GM23338 (cell line): ENCODE measurements around the gene MYLK2. TPM values are rescaled to one million over a fixed set of nuclear protein-coding genes. Genes with fewer than 3 reads are reported as not detected.

Experiments
- ATAC-seq: fragments of 200-7000 bp; cut with Tn5 transposase; 3 replicates; pipeline ENCODE4 v1.9.1; 2020
- DNase-seq: peaks from one replicate; pipeline ENCODE4 v3.0.0-alpha.2; 2015; ENCODE audit warnings: low spot score
- H2AFZ ChIP-seq: fragments of 200-600 bp; sonication (generic); 2 replicates; pipeline ENCODE4 v1.8.0; 2016; ENCODE audit warnings: antibody characterized with exemption, mild to moderate bottlenecking, moderate library complexity
- H3F3A ChIP-seq: fragments of 200-600 bp; sonication (generic); replicated peaks from 2 replicates; pipeline ENCODE4 v1.8.0; 2017; ENCODE audit warnings: antibody characterized with exemption, mixed run types, low read depth
- H3K27ac ChIP-seq: fragments of 200-600 bp; sonication (generic); 2 replicates; pipeline ENCODE4 v1.6.1; 2016; ENCODE audit warnings: low read depth
- H3K27me3 ChIP-seq: fragments of 200-600 bp; sonication (generic); 2 replicates; pipeline ENCODE4 v1.8.0; 2016; ENCODE audit warnings: mild to moderate bottlenecking, mixed run types, moderate library complexity; ENCODE audit not compliant: insufficient read depth
- H3K36me3 ChIP-seq: fragments of 200-600 bp; sonication (generic); 2 replicates; pipeline ENCODE4 v1.8.0; 2016; ENCODE audit warnings: mild to moderate bottlenecking; ENCODE audit not compliant: insufficient read depth
- H3K4me1 ChIP-seq: fragments of 200-600 bp; sonication (generic); 2 replicates; pipeline ENCODE4 v1.8.0; 2016; ENCODE audit warnings: mild to moderate bottlenecking, moderate library complexity; ENCODE audit not compliant: insufficient read depth
- H3K4me2 ChIP-seq: fragments of 200-600 bp; sonication (generic); 2 replicates; pipeline ENCODE4 v1.7.1; 2017; ENCODE audit warnings: mixed run types
- H3K4me3 ChIP-seq: fragments of 200-600 bp; sonication (generic); 2 replicates; pipeline ENCODE4 v1.6.1; 2016; ENCODE audit warnings: mixed run types
- H3K79me2 ChIP-seq: fragments of 200-600 bp; sonication (generic); replicated peaks from 2 replicates; pipeline ENCODE4 v1.8.0; 2017; ENCODE audit warnings: mild to moderate bottlenecking; ENCODE audit not compliant: insufficient read depth
- H3K9me2 ChIP-seq: fragments of 200-600 bp; sonication (generic); 2 replicates; pipeline ENCODE4 v1.8.0; 2017; ENCODE audit not compliant: insufficient read depth
- H4K20me1 ChIP-seq: fragments of 200-600 bp; sonication (generic); replicated peaks from 2 replicates; pipeline ENCODE4 v1.8.0; 2017; ENCODE audit warnings: mild to moderate bottlenecking; ENCODE audit not compliant: insufficient read depth
- H3K27ac Mint-ChIP-seq: 2 replicates; pipeline ENCODE4 v1.8.0; 2020; ENCODE audit warnings: inconsistent platforms, mild to moderate bottlenecking, moderate library complexity, mixed read lengths
- H3K27me3 Mint-ChIP-seq: 3 replicates; pipeline ENCODE4 v1.8.0; 2022; ENCODE audit warnings: low read depth, mild to moderate bottlenecking, moderate library complexity, mixed read lengths, inconsistent platforms; ENCODE audit not compliant: insufficient read depth, poor library complexity
- H3K36me3 Mint-ChIP-seq: 3 replicates; pipeline ENCODE4 v1.8.0; 2021; ENCODE audit warnings: low read depth, mild to moderate bottlenecking, inconsistent platforms, moderate library complexity, mixed read lengths
- H3K4me1 Mint-ChIP-seq: 3 replicates; pipeline ENCODE4 v1.8.0; 2020; ENCODE audit warnings: mild to moderate bottlenecking, inconsistent platforms, mixed read lengths
- H3K4me3 Mint-ChIP-seq: 3 replicates; pipeline ENCODE4 v1.8.0; 2021; ENCODE audit warnings: moderate library complexity, mild to moderate bottlenecking, inconsistent platforms, mixed read lengths
- H3K9me3 Mint-ChIP-seq: 3 replicates; pipeline ENCODE4 v1.8.0; 2020; ENCODE audit warnings: moderate library complexity, mild to moderate bottlenecking, inconsistent platforms, mixed read lengths
- CREB1 ChIP-seq: fragments of 250-450 bp; sonication (Bioruptor Pico); IDR thresholded peaks from 2 replicates; pipeline ENCODE4 v1.5.0; 2020; ENCODE audit warnings: low read depth, mild to moderate bottlenecking, moderate library complexity
- EZH2phosphoT487 ChIP-seq: fragments of 200-600 bp; sonication (generic); IDR thresholded peaks from one replicate; pipeline ENCODE4 v1.8.1; 2018; ENCODE audit warnings: antibody characterized with exemption; ENCODE audit not compliant: unreplicated experiment
- NANOG ChIP-seq: IDR thresholded peaks from 2 replicates; pipeline ENCODE4 v1.6.1; 2016; ENCODE audit warnings: antibody characterized with exemption, borderline replicate concordance
- POLR2AphosphoS5 ChIP-seq: IDR thresholded peaks from 2 replicates; pipeline ENCODE4 v1.6.1; 2016; ENCODE audit warnings: antibody characterized with exemption, low read depth
- STAT1 ChIP-seq: IDR thresholded peaks from one replicate; pipeline ENCODE4 v1.6.1; 2016; ENCODE audit warnings: antibody characterized with exemption; ENCODE audit not compliant: unreplicated experiment
- ZNF114 ChIP-seq: fragments of 250-450 bp; sonication (Bioruptor Pico); IDR thresholded peaks from 2 replicates; pipeline ENCODE4 v1.5.0; 2020; ENCODE audit warnings: mild to moderate bottlenecking, moderate library complexity
- polyA plus RNA-seq: library from polyadenylated mRNA; unstranded; fragments of >200 nt; fragmentation: Nextera tagmentation; extraction: Ambion mirVana; gene quantifications from 2 replicates; pipeline ENCODE4 v1.2.1, GENCODE V29; 2016
- total RNA-seq: library from RNA; depleted of rRNA; stranded (reverse); fragments of >200 nt; shearing (Covaris generic); gene quantifications from 2 replicates; pipeline ENCODE4 v1.2.3, GENCODE V29; 2014
- TF ChIP-seq, protein P1 (sequence below), 2 experiments: fragments of 200-600 bp in 1 of 2; sonication (generic) in 1 of 2; conservative IDR thresholded peaks; 2 replicates each; pipeline versions ENCODE4 v1.5.1 to v1.6.1; 2016 to 2017; ENCODE audit warnings: antibody characterized with exemption in 2 of 2, low read depth in 2 of 2, mild to moderate bottlenecking in 2 of 2, moderate library complexity in 1 of 2
- TF ChIP-seq, protein P2 (sequence below): IDR thresholded peaks from one replicate; pipeline ENCODE4 v1.6.1; 2018; ENCODE audit warnings: antibody characterized with exemption; ENCODE audit not compliant: unreplicated experiment
- TF ChIP-seq, protein P3 (sequence below): IDR thresholded peaks from 2 replicates; pipeline ENCODE4 v1.6.1; 2016; ENCODE audit warnings: antibody characterized with exemption

MYLK2 gene
- total and polyA plus RNA-seq, 2 experiments from 2014 or later: 0.21 to 0.28 TPM

DNA sequence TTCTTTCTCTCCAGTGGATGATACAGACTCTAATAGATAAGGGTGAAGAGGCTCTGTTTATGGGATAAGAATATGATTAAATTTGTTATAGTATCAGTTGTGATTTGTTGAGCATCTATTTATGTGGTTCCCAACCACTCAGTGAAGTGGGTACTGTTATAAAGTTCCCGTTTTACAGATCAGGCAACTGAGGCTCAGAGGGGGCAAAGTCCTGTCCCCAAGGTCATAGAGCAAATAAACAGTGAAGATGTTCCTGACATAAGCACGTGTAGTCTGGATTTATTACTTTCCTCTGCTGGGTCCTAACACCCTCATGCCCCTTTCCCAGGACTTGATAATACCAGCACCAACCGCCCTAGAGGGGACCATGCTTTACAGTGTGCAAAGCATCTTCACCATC is 47.1 kb downstream of the MYLK2 start:
- Histone ChIP-seq H3K4me3 (no peak overlapping the region), H3K79me2 (no peaks in the 10 kb centered on the region), H3K27ac (no peak overlapping the region), H3F3A (peaks cover 18% of the 10 kb centered on the region; the same call in 1 of the 2 replicates), H3K36me3 (no peaks in the 10 kb centered on the region), H3K4me2 (no peak overlapping the region), H3K4me1 (peaks cover 25% of the 10 kb centered on the region; the same call in 1 of the 2 replicates), H3K9me2 (no peaks in the 10 kb centered on the region), H2AFZ (no peak overlapping the region), H4K20me1 (no peaks in the 10 kb centered on the region; the same call in 1 of the 2 replicates), H3K27me3 (peaks cover 62% of the 10 kb centered on the region)
- TF ChIP-seq EZH2phosphoT487 (no peak), POLR2AphosphoS5 (no peak), STAT1 (no peak), ZNF114 (CRISPR knock-in tag) (no peak), NANOG (no peak), CREB1 (CRISPR knock-in tag) (no peak)
- TF ChIP-seq, protein P1, sequence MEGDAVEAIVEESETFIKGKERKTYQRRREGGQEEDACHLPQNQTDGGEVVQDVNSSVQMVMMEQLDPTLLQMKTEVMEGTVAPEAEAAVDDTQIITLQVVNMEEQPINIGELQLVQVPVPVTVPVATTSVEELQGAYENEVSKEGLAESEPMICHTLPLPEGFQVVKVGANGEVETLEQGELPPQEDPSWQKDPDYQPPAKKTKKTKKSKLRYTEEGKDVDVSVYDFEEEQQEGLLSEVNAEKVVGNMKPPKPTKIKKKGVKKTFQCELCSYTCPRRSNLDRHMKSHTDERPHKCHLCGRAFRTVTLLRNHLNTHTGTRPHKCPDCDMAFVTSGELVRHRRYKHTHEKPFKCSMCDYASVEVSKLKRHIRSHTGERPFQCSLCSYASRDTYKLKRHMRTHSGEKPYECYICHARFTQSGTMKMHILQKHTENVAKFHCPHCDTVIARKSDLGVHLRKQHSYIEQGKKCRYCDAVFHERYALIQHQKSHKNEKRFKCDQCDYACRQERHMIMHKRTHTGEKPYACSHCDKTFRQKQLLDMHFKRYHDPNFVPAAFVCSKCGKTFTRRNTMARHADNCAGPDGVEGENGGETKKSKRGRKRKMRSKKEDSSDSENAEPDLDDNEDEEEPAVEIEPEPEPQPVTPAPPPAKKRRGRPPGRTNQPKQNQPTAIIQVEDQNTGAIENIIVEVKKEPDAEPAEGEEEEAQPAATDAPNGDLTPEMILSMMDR (conservative IDR thresholded peaks at IDR 0.05; ENCODE audit: low read depth in 2 of 2): no peak
- TF ChIP-seq, protein P2, sequence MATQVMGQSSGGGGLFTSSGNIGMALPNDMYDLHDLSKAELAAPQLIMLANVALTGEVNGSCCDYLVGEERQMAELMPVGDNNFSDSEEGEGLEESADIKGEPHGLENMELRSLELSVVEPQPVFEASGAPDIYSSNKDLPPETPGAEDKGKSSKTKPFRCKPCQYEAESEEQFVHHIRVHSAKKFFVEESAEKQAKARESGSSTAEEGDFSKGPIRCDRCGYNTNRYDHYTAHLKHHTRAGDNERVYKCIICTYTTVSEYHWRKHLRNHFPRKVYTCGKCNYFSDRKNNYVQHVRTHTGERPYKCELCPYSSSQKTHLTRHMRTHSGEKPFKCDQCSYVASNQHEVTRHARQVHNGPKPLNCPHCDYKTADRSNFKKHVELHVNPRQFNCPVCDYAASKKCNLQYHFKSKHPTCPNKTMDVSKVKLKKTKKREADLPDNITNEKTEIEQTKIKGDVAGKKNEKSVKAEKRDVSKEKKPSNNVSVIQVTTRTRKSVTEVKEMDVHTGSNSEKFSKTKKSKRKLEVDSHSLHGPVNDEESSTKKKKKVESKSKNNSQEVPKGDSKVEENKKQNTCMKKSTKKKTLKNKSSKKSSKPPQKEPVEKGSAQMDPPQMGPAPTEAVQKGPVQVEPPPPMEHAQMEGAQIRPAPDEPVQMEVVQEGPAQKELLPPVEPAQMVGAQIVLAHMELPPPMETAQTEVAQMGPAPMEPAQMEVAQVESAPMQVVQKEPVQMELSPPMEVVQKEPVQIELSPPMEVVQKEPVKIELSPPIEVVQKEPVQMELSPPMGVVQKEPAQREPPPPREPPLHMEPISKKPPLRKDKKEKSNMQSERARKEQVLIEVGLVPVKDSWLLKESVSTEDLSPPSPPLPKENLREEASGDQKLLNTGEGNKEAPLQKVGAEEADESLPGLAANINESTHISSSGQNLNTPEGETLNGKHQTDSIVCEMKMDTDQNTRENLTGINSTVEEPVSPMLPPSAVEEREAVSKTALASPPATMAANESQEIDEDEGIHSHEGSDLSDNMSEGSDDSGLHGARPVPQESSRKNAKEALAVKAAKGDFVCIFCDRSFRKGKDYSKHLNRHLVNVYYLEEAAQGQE: no peak
- TF ChIP-seq, protein P3, sequence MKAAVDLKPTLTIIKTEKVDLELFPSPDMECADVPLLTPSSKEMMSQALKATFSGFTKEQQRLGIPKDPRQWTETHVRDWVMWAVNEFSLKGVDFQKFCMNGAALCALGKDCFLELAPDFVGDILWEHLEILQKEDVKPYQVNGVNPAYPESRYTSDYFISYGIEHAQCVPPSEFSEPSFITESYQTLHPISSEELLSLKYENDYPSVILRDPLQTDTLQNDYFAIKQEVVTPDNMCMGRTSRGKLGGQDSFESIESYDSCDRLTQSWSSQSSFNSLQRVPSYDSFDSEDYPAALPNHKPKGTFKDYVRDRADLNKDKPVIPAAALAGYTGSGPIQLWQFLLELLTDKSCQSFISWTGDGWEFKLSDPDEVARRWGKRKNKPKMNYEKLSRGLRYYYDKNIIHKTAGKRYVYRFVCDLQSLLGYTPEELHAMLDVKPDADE: no peak
- no peak overlapping the region for H3K4me3 Mint-ChIP-seq
- DNase-seq (no peak), ATAC-seq (no peak)
- H3K27ac Mint-ChIP-seq: no peak overlapping the region
- H3K4me1 Mint-ChIP-seq: peaks cover 13% of the 10 kb centered on the region; the same call in 2 of the 3 replicates
- peaks cover 37% of the 10 kb centered on the region for H3K27me3 Mint-ChIP-seq
- peaks cover 51% of the 10 kb centered on the region for H3K9me3 Mint-ChIP-seq
- H3K36me3 Mint-ChIP-seq: no peaks in the 10 kb centered on the region; the same call in 2 of the 3 replicates
